KMS-11 (cell line): Measurements from ENCODE around the gene LARP6.

ENCODE experiments used
- H2AFZ ChIP-seq: fragments of 200-600 bp; sonication (generic); 2 replicates; pipeline ENCODE4 v1.6.1; 2016; ENCODE audit warnings: antibody characterized with exemption, mixed run types, low read depth
- H3K27ac ChIP-seq: fragments of 200-600 bp; sonication (generic); 2 replicates; pipeline ENCODE4 v1.6.1; 2016; ENCODE audit warnings: mild to moderate bottlenecking, mixed run types
- H3K27me3 ChIP-seq: fragments of 200-600 bp; sonication (generic); 2 replicates; pipeline ENCODE4 v1.6.1; 2017; ENCODE audit warnings: mild to moderate bottlenecking, low read depth, mixed run types, moderate library complexity; ENCODE audit not compliant: insufficient read depth
- H3K36me3 ChIP-seq: fragments of 200-600 bp; sonication (generic); 2 replicates; pipeline ENCODE4 v1.6.1; 2017; ENCODE audit warnings: mild to moderate bottlenecking, mixed run types; ENCODE audit not compliant: insufficient read depth
- H3K4me1 ChIP-seq: fragments of 200-600 bp; sonication (generic); 2 replicates; pipeline ENCODE4 v1.6.1; 2016; ENCODE audit warnings: mild to moderate bottlenecking, low read depth, mixed run types; ENCODE audit not compliant: poor library complexity, severe bottlenecking
- H3K4me2 ChIP-seq: fragments of 200-600 bp; sonication (generic); 2 replicates; pipeline ENCODE4 v1.7.0; 2016; ENCODE audit warnings: mild to moderate bottlenecking, mixed run types
- H3K4me3 ChIP-seq: fragments of 200-600 bp; sonication (generic); IDR thresholded peaks from 2 replicates; pipeline ENCODE4 v1.6.1; 2017; ENCODE audit warnings: low read depth, low read length, mixed read lengths; ENCODE audit not compliant: insufficient read depth
- H3K79me2 ChIP-seq: fragments of 200-600 bp; sonication (generic); 2 replicates; pipeline ENCODE4 v1.6.1; 2016; ENCODE audit warnings: low read depth, mixed run types; ENCODE audit not compliant: insufficient read depth
- H3K9ac ChIP-seq: fragments of 200-600 bp; sonication (generic); 2 replicates; pipeline ENCODE4 v1.6.1; 2016; ENCODE audit warnings: mild to moderate bottlenecking, mixed run types
- H4K20me1 ChIP-seq: fragments of 200-600 bp; sonication (generic); 2 replicates; pipeline ENCODE4 v1.6.1; 2016; ENCODE audit warnings: mild to moderate bottlenecking, mixed run types; ENCODE audit not compliant: insufficient read depth
- CTCF ChIP-seq: fragments of 200-600 bp; sonication (generic); conservative IDR thresholded peaks from 2 replicates; pipeline ENCODE4 v1.6.1; 2017; ENCODE audit warnings: low read depth, mild to moderate bottlenecking, antibody characterized with exemption, low read length, moderate library complexity, mixed read lengths

Gene LARP6

GRCh38 chr15:70834999-70835398 lies 19.0 kb downstream of the LARP6 start:
- H3K36me3 ChIP-seq: no peaks in the 10 kb centered on the region
- no peaks in the 10 kb centered on the region for H3K4me1 ChIP-seq
- no peak for TF ChIP-seq CTCF
- H3K9ac ChIP-seq: no peak overlapping the region
- H3K79me2 ChIP-seq: no peaks in the 10 kb centered on the region
- H4K20me1 ChIP-seq: no peaks in the 10 kb centered on the region
- no peak overlapping the region for H3K4me3 ChIP-seq
- no peak overlapping the region for H3K4me2 ChIP-seq
- H2AFZ ChIP-seq: no peak overlapping the region
- no peak overlapping the region for H3K27ac ChIP-seq
- no peaks in the 10 kb centered on the region for H3K27me3 ChIP-seq

GRCh38 chr15:70833861-70834765 lies 19.8 kb downstream of the LARP6 start:
- no peak for TF ChIP-seq CTCF
- Histone ChIP-seq H3K27ac (no peak overlapping the region), H3K4me3 (no peak overlapping the region), H3K4me2 (no peak overlapping the region), H3K9ac (no peak overlapping the region), H3K36me3 (no peaks in the 10 kb centered on the region), H2AFZ (no peak overlapping the region), H3K27me3 (no peaks in the 10 kb centered on the region), H4K20me1 (no peaks in the 10 kb centered on the region), H3K4me1 (no peaks in the 10 kb centered on the region), H3K79me2 (no peaks in the 10 kb centered on the region)

GRCh38 chr15:70833422-70833821 lies 20.5 kb downstream of the LARP6 start:
- H3K4me3 ChIP-seq: no peak overlapping the region
- H3K4me2 ChIP-seq: no peak overlapping the region
- H2AFZ ChIP-seq: no peak overlapping the region
- H3K4me1 ChIP-seq: no peaks in the 10 kb centered on the region
- H3K27me3 ChIP-seq: no peaks in the 10 kb centered on the region
- H3K27ac ChIP-seq: no peak overlapping the region
- no peaks in the 10 kb centered on the region for H3K79me2 ChIP-seq
- H3K36me3 ChIP-seq: no peaks in the 10 kb centered on the region
- H3K9ac ChIP-seq: no peak overlapping the region
- TF ChIP-seq CTCF: no peak
- H4K20me1 ChIP-seq: no peaks in the 10 kb centered on the region

- no peaks in the 10 kb centered on the region for H3K27me3 ChIP-seq
- no peak overlapping the region for H3K27ac ChIP-seq
- H4K20me1 ChIP-seq: no peaks in the 10 kb centered on the region
- no peak overlapping the region for H3K4me3 ChIP-seq
- H3K36me3 ChIP-seq: no peaks in the 10 kb centered on the region
- H3K9ac ChIP-seq: no peak overlapping the region
- no peaks in the 10 kb centered on the region for H3K4me1 ChIP-seq
- H2AFZ ChIP-seq: no peak overlapping the region
- H3K79me2 ChIP-seq: no peaks in the 10 kb centered on the region
- H3K4me2 ChIP-seq: no peak overlapping the region
- TF ChIP-seq CTCF: no peak
Measured at GRCh38 chr15:70832176-70832575, 21.8 kb downstream of the LARP6 start.
